ENCODE results near the gene ATG9A.
A peak's percentile ranks its signal among the peaks of the same experiment; 100 is the strongest.

ATG9A gene

GRCh38 chr2:219175486-219175885 lies 54.0 kb downstream of the ATG9A start:
- DNase-seq: no peak

GRCh38 chr2:219174801-219175200 lies 54.6 kb downstream of the ATG9A start:
- DNase-seq: no peak

DNA sequence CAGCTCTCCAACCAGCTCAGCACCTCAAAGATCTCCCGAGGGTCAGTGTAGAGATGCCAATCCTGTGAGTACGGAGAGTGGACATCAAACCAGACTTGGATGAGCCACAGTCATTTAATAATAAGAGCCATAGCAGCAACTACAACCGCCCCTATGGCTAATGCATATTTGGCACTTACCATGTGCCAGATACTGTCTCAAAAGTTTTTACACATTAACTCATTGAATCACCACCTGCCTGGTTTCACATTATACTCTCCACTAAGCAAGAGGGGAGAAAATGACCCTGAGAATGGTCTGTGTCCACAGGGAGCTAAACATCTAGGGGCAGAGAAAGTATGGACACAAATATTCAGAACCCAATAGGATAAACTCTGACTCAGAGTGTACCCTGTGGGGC lies 55.3 kb downstream of the ATG9A start:
- no peak for DNase-seq

DNA sequence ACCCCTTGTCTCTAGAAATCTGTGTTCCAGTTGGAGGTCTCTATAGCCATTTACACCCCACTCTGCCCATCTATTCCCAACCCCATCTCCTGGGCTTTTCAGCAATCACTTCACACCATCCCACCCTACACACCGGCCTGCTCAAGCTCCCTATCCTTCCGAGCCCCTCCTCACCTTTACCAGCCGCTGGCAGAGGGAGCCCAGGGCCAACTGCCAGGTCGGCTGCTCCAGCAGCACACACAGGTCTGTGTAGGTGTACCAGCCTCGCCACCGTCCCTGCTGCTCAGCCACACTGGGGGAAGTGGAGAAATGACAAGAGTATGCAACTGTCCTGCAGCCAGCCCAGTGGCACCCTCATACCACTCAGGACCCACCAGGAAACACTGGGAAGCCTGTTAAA lies 56.3 kb downstream of the ATG9A start:
- DNase-seq: no peak

DNA sequence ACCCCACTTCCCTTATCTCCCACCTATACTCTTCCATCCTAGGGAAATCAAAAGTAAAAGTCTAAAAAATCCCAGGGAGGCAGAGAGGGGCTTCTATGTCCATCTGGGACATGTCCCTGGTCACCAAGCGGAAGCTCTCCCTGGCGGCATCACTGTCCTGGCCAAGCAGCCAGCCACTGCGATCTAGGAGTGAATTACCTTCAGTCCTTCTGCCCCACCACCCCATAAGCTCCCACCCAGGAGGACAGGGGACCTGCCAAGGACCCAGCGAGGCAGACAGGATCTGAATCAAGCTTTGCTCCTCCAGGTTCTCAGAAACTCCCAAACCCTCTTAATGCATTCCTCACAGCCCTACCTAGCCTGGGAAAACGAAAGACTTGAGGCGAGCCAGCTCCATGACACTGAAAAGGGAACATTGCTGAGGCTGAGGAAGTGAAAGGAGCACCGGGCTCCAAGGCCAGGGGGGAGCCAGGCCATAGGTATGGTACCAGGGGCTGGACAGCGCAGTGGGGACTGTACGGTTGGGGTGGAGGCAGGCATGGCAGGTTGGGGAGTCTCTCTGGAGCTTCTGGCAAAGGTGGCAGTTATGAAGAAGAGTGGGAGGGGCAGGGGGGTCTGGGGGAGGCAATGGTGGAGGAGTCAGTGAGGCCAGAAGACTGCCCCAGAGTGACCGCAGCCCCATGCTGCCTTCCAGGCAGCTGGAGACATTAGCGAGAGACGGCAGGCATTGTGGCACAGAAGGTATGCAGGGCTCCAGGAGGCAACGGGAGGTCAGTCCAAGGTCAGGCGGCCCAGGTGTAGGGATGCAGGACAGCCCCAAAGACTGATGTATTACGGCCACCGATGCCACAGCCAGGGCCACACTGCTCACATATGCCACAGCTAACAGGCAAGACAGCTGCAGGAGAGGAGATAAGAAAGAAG lies 56.9 kb downstream of the ATG9A start:
- no peak for DNase-seq

- peak; percentile 72 for DNase-seq
These were observed 58.2 kb downstream of the ATG9A start for GRCh38 chr2:219171231-219171651.

GRCh38 chr2:219169930-219170654 lies 59.3 kb downstream of the ATG9A start, which contains the start of gene SLC23A3:
Gene SLC23A3 (minus strand): TSS chr2:219170029. CDS start chr2:219169984, 45 bp downstream.
- DNase-seq: no peak

Data from fibroblast of skin of right biceps (primary cell).